Epithelial cell of prostate (primary cell): ENCODE data around the gene TNFRSF12A.
"Not testable (repeated sequence)": the region's sequence is repeated elsewhere in the genome, so short reads cannot be mapped to it uniquely, and the experiment has no call there.

Experiments used
- DNase-seq: peaks from one replicate; pipeline ENCODE4 v3.0.0-alpha.2; 2011; ENCODE audit warnings: low read depth, low spot score
- H3K27ac ChIP-seq: fragments of 450-650 bp; 2 replicates; pipeline ENCODE4 v1.5.1; 2017; ENCODE audit warnings: mild to moderate bottlenecking

TNFRSF12A gene

GRCh38 chr16:3042376-3042775 is 22.2 kb downstream of the TNFRSF12A start:
- H3K27ac ChIP-seq, result no peak overlapping the region
- no peak for DNase-seq

- no peak overlapping the region for H3K27ac ChIP-seq
- no peak for DNase-seq
Observed at GRCh38 chr16:3044708-3045107, 24.5 kb downstream of the TNFRSF12A start.

GRCh38 chr16:3045758-3046640 is 25.8 kb downstream of the TNFRSF12A start, which contains the start of gene MMP25:
TSS of gene MMP25 (plus strand) at chr16:3046561. CDS start at chr16:3046918, 357 bp downstream.
- no peak for DNase-seq
- no peak within 1 kb of the TSS for H3K27ac ChIP-seq

GRCh38 chr16:3046641-3047386 is 26.6 kb downstream of the TNFRSF12A start:
- no peak overlapping the region for H3K27ac ChIP-seq
- no peak for DNase-seq

- DNase-seq, result no peak
Observed at GRCh38 chr16:3047387-3047720, 27.2 kb downstream of the TNFRSF12A start.

GRCh38 chr16:3049921-3050481 is 29.8 kb downstream of the TNFRSF12A start:
- no peak for DNase-seq
- H3K27ac ChIP-seq, result no peak overlapping the region

More at GRCh38 chr16:3047387-3047720, 27.2 kb downstream of the TNFRSF12A start:
- H3K27ac ChIP-seq, result no peak overlapping the region

- no peak for DNase-seq
- no peak overlapping the region for H3K27ac ChIP-seq
Observed at GRCh38 chr16:3050487-3050886, 30.3 kb downstream of the TNFRSF12A start.

- no peak overlapping the region for H3K27ac ChIP-seq
- DNase-seq, result no peak
Observed at GRCh38 chr16:3051009-3051408, 30.8 kb downstream of the TNFRSF12A start.

GRCh38 chr16:3051494-3051893 is 31.3 kb downstream of the TNFRSF12A start:
- no peak for DNase-seq
- no peak overlapping the region for H3K27ac ChIP-seq

- H3K27ac ChIP-seq, DNase-seq: not testable (repeated sequence)
Observed at GRCh38 chr16:3052571-3053329, 32.6 kb downstream of the TNFRSF12A start.

GRCh38 chr16:3053330-3053710 is 33.2 kb downstream of the TNFRSF12A start:
- not testable (repeated sequence) for H3K27ac ChIP-seq, DNase-seq

GRCh38 chr16:3054965-3055733 is 35.0 kb downstream of the TNFRSF12A start:
- DNase-seq, result no peak
- H3K27ac ChIP-seq, result no peak overlapping the region

- DNase-seq, H3K27ac ChIP-seq: not testable (repeated sequence)
Observed at GRCh38 chr16:3055734-3056115, 35.6 kb downstream of the TNFRSF12A start.

GRCh38 chr16:3056336-3057180 is 36.4 kb downstream of the TNFRSF12A start:
- no peak overlapping the region for H3K27ac ChIP-seq
- DNase-seq, result no peak

GRCh38 chr16:3057181-3058138 is 37.3 kb downstream of the TNFRSF12A start:
- DNase-seq, result no peak
- H3K27ac ChIP-seq, result no peak overlapping the region

GRCh38 chr16:3058139-3059030 is 38.2 kb downstream of the TNFRSF12A start:
- no peak for DNase-seq
- H3K27ac ChIP-seq, result peak overlapping the region; percentile 14
